Lower lobe of right lung (tissue), 2 donors: ENCODE results near the gene GLB1L3. TPM values are rescaled to one million over a fixed set of nuclear protein-coding genes. Genes with fewer than 3 reads are reported as not detected.

ENCODE experiments used
- ATAC-seq, 2 donors: fragments of 200-7000 bp; cut with Tn5 transposase; one replicate each; pipeline ENCODE4 v1.9.1; 2020 to 2022; ENCODE audit warnings: mild to moderate bottlenecking in 2 of 2, moderate library complexity in 2 of 2
- DNase-seq: peaks from one replicate; pipeline ENCODE4 v3.0.0-alpha.2; 2020
- H3K27ac ChIP-seq: fragments of 200-600 bp; one replicate; pipeline ENCODE4 v1.8.0; 2022
- H3K27me3 ChIP-seq: fragments of 200-600 bp; one replicate; pipeline ENCODE4 v1.8.0; 2022; ENCODE audit warnings: low read depth
- H3K36me3 ChIP-seq: fragments of 200-600 bp; one replicate; pipeline ENCODE4 v1.8.0; 2022; ENCODE audit warnings: mild to moderate bottlenecking
- H3K4me1 ChIP-seq: fragments of 200-600 bp; one replicate; pipeline ENCODE4 v1.8.0; 2022
- H3K4me3 ChIP-seq: fragments of 200-600 bp; one replicate; pipeline ENCODE4 v1.8.0; 2022; ENCODE audit warnings: mild to moderate bottlenecking
- H3K9me3 ChIP-seq: fragments of 200-600 bp; one replicate; pipeline ENCODE4 v1.8.0; 2022
- CTCF ChIP-seq: fragments of 200-600 bp; IDR thresholded peaks from one replicate; pipeline ENCODE4 v1.8.0; 2022; ENCODE audit warnings: antibody characterized with exemption, mild to moderate bottlenecking
- intact Hi-C: fragments of 100-400 bp; cut with DNase I; formaldehyde crosslinking; loops from one replicate; pipeline ENCODE4 v1.11.0; 2022
- total RNA-seq: library from RNA; stranded (reverse); fragmentation: NEBNext Ultra II Directional; extraction: Animal tissue kit (Norgen Biotek cat#: 25700); gene quantifications from one replicate; pipeline ENCODE4 v1.2.1, GENCODE V29; 2021
- donor health status: DM: no; HTN: yes; CAD: no; lungs with severe emphysema.

The GLB1L3 gene
- total RNA-seq, 1 donor from 2014 or later: 0.27 TPM

- peaks cover 48% of the 10 kb centered on the region for H3K4me1 ChIP-seq
- ATAC-seq (peak; percentile 42 to 54), DNase-seq (no peak)
Observed at GRCh38 chr11:134231958-134232659, 44.1 kb upstream of the GLB1L3 start.

GRCh38 chr11:134233729-134234179 lies 42.4 kb upstream of the GLB1L3 start:
- H3K36me3 ChIP-seq: peaks cover 46% of the 10 kb centered on the region
- intact Hi-C loops: no loop called here
- DNase-seq (no peak), ATAC-seq (no peak)
- H3K9me3 ChIP-seq: no peaks in the 10 kb centered on the region
- no peak overlapping the region for H3K4me3 ChIP-seq
- no peaks in the 10 kb centered on the region for H3K27me3 ChIP-seq
- H3K27ac ChIP-seq: no peak overlapping the region
- no peak for TF ChIP-seq CTCF
- peaks cover 41% of the 10 kb centered on the region for H3K4me1 ChIP-seq

More at GRCh38 chr11:134231958-134232659, 44.1 kb upstream of the GLB1L3 start:
- no peaks in the 10 kb centered on the region for H3K9me3 ChIP-seq
- TF ChIP-seq CTCF: no peak
- H3K27ac ChIP-seq: no peak overlapping the region
- H3K4me3 ChIP-seq: no peak overlapping the region
- H3K27me3 ChIP-seq: no peaks in the 10 kb centered on the region
- peaks cover 30% of the 10 kb centered on the region for H3K36me3 ChIP-seq
- intact Hi-C loops: no loop called here

- peaks cover 28% of the 10 kb centered on the region for H3K4me1 ChIP-seq
- H3K27me3 ChIP-seq: no peaks in the 10 kb centered on the region
- no peak for DNase-seq
- peaks cover 63% of the 10 kb centered on the region for H3K36me3 ChIP-seq
- no peaks in the 10 kb centered on the region for H3K9me3 ChIP-seq
- H3K4me3 ChIP-seq: no peak overlapping the region
- H3K27ac ChIP-seq: no peak overlapping the region
- TF ChIP-seq CTCF: no peak
- intact Hi-C loops: no loop called here
- no peak for ATAC-seq
Observed at GRCh38 chr11:134235399-134235798, 40.8 kb upstream of the GLB1L3 start.

GRCh38 chr11:134236834-134237556 lies 39.2 kb upstream of the GLB1L3 start:
- H3K4me1 ChIP-seq: peaks cover 12% of the 10 kb centered on the region
- H3K27ac ChIP-seq: no peak overlapping the region
- H3K27me3 ChIP-seq: no peaks in the 10 kb centered on the region
- no peak overlapping the region for H3K4me3 ChIP-seq
- DNase-seq (no peak), ATAC-seq (no peak)
- H3K36me3 ChIP-seq: peaks cover 76% of the 10 kb centered on the region
- intact Hi-C loops: no loop called here
- no peak for TF ChIP-seq CTCF
- H3K9me3 ChIP-seq: no peaks in the 10 kb centered on the region

- no peak for TF ChIP-seq CTCF
- intact Hi-C loops: no loop called here
- no peaks in the 10 kb centered on the region for H3K9me3 ChIP-seq
Observed at GRCh38 chr11:134237557-134237922, 38.6 kb upstream of the GLB1L3 start.

More at GRCh38 chr11:134237557-134237922, 38.6 kb upstream of the GLB1L3 start:
- H3K4me3 ChIP-seq: no peak overlapping the region
- peaks cover 82% of the 10 kb centered on the region for H3K36me3 ChIP-seq
- H3K4me1 ChIP-seq: peaks cover 6% of the 10 kb centered on the region
- ATAC-seq: no peak
- H3K27ac ChIP-seq: no peak overlapping the region
- no peaks in the 10 kb centered on the region for H3K27me3 ChIP-seq
- no peak for DNase-seq
